HepG2 (cell line): ENCODE measurements around the gene ZNF77. TPM values are rescaled to one million over a fixed set of nuclear protein-coding genes. Genes with fewer than 3 reads are reported as not detected.

Experiments
- BCL6 ChIP-seq: IDR thresholded peaks from 2 replicates; pipeline ENCODE4 v1.6.1; 2016; ENCODE audit warnings: missing genetic modification reagents, missing compliant biosample characterization
- CREM ChIP-seq, 2 experiments: sonication (generic) in 1 of 2; formaldehyde crosslinking in 1 of 2; IDR thresholded peaks; 2 replicates each; pipeline versions ENCODE4 v1.4.0 to v1.6.1; 2016 to 2020; ENCODE audit warnings: antibody characterized with exemption in 1 of 2, mild to moderate bottlenecking in 1 of 2, missing genetic modification reagents in 1 of 2
- DR1 ChIP-seq: sonication (generic); formaldehyde crosslinking; IDR thresholded peaks from 2 replicates; pipeline ENCODE4 v1.8.0; 2021; ENCODE audit warnings: mild to moderate bottlenecking, missing genetic modification reagents, inconsistent platforms
- RFX3 ChIP-seq: IDR thresholded peaks from 2 replicates; pipeline ENCODE4 v1.6.1; 2016; ENCODE audit warnings: missing biosample characterization, missing genetic modification reagents
- SIN3A ChIP-seq: IDR thresholded peaks from 2 replicates; pipeline ENCODE4 v1.6.1; 2011; ENCODE audit warnings: low read depth, mild to moderate bottlenecking, control low read depth, low read length, borderline replicate concordance
- YEATS4 ChIP-seq: sonication (generic); formaldehyde crosslinking; IDR thresholded peaks from 2 replicates; pipeline ENCODE4 v1.4.0; 2020; ENCODE audit warnings: missing genetic modification reagents, borderline replicate concordance
- ZNF329 ChIP-seq: sonication (generic); formaldehyde crosslinking; IDR thresholded peaks from 2 replicates; pipeline ENCODE4 v1.9.0; 2021; ENCODE audit warnings: low read depth, mild to moderate bottlenecking, missing genetic modification reagents
- polyA plus RNA-seq, 8 experiments: library from polyadenylated mRNA; depleted of rRNA in 3 of 8; stranded (reverse) in 7 of 8; unstranded in 1 of 8; fragments of >200 nt; fragmentation: Illumina TruSeq in 4 of 8; extraction: Trizol in 4 of 8; gene quantifications; 2 replicates each; pipeline versions ENCODE4 v1.2.1 to v1.2.3, GENCODE V29; 2011 to 2016; ENCODE audit warnings: low read depth in 4 of 8, missing spikeins in 1 of 8, mixed read lengths in 1 of 8; ENCODE audit not compliant: insufficient read depth in 1 of 8
- total RNA-seq, 5 experiments: library from RNA; depleted of rRNA; stranded (reverse); fragments of >200 nt; fragmentation: Illumina TruSeq; extraction: Trizol; gene quantifications; 2 replicates each; pipeline ENCODE4 v1.2.3, GENCODE V29; 2016; ENCODE audit warnings: low read depth in 1 of 5
- TF ChIP-seq, protein P1 (sequence below): IDR thresholded peaks from 2 replicates; pipeline ENCODE4 v1.6.1; 2012; ENCODE audit warnings: low read length, improper control_type of control experiment
- TF ChIP-seq, protein P2 (sequence below): sonication (generic); formaldehyde crosslinking; IDR thresholded peaks from 2 replicates; pipeline ENCODE4 v1.8.1; 2023; ENCODE audit warnings: missing genetic modification reagents, inconsistent platforms, borderline replicate concordance
- TF ChIP-seq, protein P3 (sequence below): sonication (generic); formaldehyde crosslinking; IDR thresholded peaks from 2 replicates; pipeline ENCODE4 v1.8.0; 2022; ENCODE audit warnings: missing genetic modification reagents, mild to moderate bottlenecking, inconsistent platforms, borderline replicate concordance

The ZNF77 gene
- total and polyA plus RNA-seq, 2 of the 13 experiments (the other 11 are each of a cell fraction or from before 2014, with no cell fraction given): 7.1 to 11.5 TPM

DNA sequence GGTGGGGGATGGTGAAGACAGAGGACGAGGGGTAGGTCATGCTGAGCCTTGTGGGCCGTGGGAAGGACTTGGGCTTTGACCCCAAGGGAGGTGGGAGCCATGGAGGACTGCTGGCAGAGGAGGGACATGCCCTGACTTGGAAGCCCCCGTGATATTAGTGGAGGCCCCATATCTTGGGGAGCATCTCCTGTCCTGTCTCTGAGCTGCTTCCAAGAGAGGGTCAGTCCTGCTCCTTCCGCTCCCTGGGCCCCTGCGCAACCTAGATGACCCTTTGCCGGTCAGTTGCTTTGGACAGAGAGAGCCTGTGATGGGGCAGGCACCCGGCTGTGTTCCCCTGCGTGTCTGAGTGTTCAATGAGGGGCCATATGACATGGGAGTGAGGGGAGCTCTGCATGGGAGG lies 37.8 kb upstream of the ZNF77 start (continued):
- TF ChIP-seq SIN3A (no peak), ZNF329 (no peak), YEATS4 (CRISPR knock-in tag) (no peak), RFX3 (CRISPR knock-in tag) (no peak), DR1 (CRISPR knock-in tag) (no peak), BCL6 (CRISPR knock-in tag) (no peak), CREM (IDR thresholded peaks at IDR 0.05) (no peak), CREM (CRISPR knock-in tag; IDR thresholded peaks at IDR 0.05) (no peak)
- TF ChIP-seq, protein P1, sequence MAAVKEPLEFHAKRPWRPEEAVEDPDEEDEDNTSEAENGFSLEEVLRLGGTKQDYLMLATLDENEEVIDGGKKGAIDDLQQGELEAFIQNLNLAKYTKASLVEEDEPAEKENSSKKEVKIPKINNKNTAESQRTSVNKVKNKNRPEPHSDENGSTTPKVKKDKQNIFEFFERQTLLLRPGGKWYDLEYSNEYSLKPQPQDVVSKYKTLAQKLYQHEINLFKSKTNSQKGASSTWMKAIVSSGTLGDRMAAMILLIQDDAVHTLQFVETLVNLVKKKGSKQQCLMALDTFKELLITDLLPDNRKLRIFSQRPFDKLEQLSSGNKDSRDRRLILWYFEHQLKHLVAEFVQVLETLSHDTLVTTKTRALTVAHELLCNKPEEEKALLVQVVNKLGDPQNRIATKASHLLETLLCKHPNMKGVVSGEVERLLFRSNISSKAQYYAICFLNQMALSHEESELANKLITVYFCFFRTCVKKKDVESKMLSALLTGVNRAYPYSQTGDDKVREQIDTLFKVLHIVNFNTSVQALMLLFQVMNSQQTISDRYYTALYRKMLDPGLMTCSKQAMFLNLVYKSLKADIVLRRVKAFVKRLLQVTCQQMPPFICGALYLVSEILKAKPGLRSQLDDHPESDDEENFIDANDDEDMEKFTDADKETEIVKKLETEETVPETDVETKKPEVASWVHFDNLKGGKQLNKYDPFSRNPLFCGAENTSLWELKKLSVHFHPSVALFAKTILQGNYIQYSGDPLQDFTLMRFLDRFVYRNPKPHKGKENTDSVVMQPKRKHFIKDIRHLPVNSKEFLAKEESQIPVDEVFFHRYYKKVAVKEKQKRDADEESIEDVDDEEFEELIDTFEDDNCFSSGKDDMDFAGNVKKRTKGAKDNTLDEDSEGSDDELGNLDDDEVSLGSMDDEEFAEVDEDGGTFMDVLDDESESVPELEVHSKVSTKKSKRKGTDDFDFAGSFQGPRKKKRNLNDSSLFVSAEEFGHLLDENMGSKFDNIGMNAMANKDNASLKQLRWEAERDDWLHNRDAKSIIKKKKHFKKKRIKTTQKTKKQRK: no peak
- TF ChIP-seq, protein P2, sequence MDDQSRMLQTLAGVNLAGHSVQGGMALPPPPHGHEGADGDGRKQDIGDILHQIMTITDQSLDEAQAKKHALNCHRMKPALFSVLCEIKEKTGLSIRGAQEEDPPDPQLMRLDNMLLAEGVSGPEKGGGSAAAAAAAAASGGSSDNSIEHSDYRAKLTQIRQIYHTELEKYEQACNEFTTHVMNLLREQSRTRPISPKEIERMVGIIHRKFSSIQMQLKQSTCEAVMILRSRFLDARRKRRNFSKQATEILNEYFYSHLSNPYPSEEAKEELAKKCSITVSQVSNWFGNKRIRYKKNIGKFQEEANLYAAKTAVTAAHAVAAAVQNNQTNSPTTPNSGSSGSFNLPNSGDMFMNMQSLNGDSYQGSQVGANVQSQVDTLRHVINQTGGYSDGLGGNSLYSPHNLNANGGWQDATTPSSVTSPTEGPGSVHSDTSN (CRISPR knock-in tag): no peak
- TF ChIP-seq, protein P3, sequence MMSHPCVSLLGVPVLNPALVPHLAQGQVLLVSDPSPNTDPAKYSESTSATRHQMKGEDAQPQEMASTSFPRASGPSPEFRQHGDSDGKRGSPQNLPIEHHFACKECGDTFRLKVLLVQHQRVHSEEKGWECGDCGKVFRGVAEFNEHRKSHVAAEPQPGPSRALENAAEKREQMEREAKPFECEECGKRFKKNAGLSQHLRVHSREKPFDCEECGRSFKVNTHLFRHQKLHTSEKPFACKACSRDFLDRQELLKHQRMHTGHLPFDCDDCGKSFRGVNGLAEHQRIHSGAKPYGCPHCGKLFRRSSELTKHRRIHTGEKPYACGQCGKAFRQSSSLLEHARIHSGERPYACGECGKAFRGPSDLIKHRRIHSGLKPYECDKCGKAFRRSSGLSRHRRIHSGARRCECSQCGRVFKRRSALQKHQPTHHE (CRISPR knock-in tag): no peak
- TF ChIP-seq, all 625 proteins: peak for 0
